Pancreas (tissue), 10 donors: Measurements from ENCODE around the gene ACVR2B. TPM values are rescaled to one million over a fixed set of nuclear protein-coding genes. Genes with fewer than 3 reads are reported as not detected.

Experiments
- ATAC-seq, 4 donors: fragments of 200-7000 bp; cut with Tn5 transposase; one replicate each; pipeline versions ENCODE4 v1.8.0 to v1.9.1; 2020; ENCODE audit warnings: mild to moderate bottlenecking in 4 of 4, moderate library complexity in 4 of 4
- DNase-seq, 6 donors: peaks; one replicate each; pipeline ENCODE4 v3.0.0-alpha.2; 2020
- FAIRE-seq: peaks from 2 replicates; lab custom pipeline; 2012; peaks lifted over from hg19 to GRCh38; lab: Jason Lieb, UNC
- H3K27ac ChIP-seq, 4 donors: fragments of 200-600 bp; sonication (generic); 1 replicate in 3 of 4; 2 replicates in 1 of 4; pipeline versions ENCODE4 v1.5.0 to v1.8.0; 2020
- H3K27me3 ChIP-seq, 4 donors: fragments of 200-600 bp; one replicate each; pipeline ENCODE4 v1.8.0; 2021
- H3K36me3 ChIP-seq, 3 donors: fragments of 200-600 bp; sonication (generic) in 1 of 3; one replicate each; pipeline versions ENCODE4 v1.5.0 to v1.8.0; 2020 to 2021
- H3K4me1 ChIP-seq, 3 donors: fragments of 200-600 bp; one replicate each; pipeline ENCODE4 v1.8.0; 2021
- H3K4me3 ChIP-seq, 4 donors: fragments of 200-600 bp; sonication (generic) in 2 of 4; one replicate each; pipeline versions ENCODE4 v1.5.0 to v1.8.0; 2020 to 2021
- H3K9me3 ChIP-seq, 4 donors: fragments of 200-600 bp; one replicate each; pipeline ENCODE4 v1.8.0; 2021
- WGBS, 2 donors: extraction: QIAGEN DNeasy Blood & Tissue Kit; methylation state at CpG; one replicate each; pipeline ENCODE4 v1.1.7; 2013; 5-methylcytosine and 5-hydroxymethylcytosine counted together
- intact Hi-C, 3 donors: fragments of 100-400 bp; cut with DNase I; formaldehyde crosslinking; loops; one replicate each; pipeline versions ENCODE4 v1.11.1 to v1.14.2; 2022
- polyA plus RNA-seq, 2 donors: library from polyadenylated mRNA; stranded (reverse); fragments of 200-250 nt; gene quantifications; one replicate each; pipeline ENCODE4 v1.2.3, GENCODE V29; 2013
- total RNA-seq, 6 donors: library from RNA; stranded (reverse); fragmentation: NEBNext Ultra II Directional in 4 of 6; extraction: Animal tissue kit (Norgen Biotek cat#: 25700) in 4 of 6; gene quantifications; one replicate each; pipeline versions ENCODE4 v1.2.1 to v1.2.4, GENCODE V29; 2021 to 2023
- TF ChIP-seq, protein P1 (sequence below), 4 donors: fragments of 200-600 bp; sonication (generic) in 3 of 4; IDR thresholded peaks; one replicate each; pipeline versions ENCODE4 v1.5.0 to v1.8.0; 2021; ENCODE audit warnings: antibody characterized with exemption in 4 of 4
- donor health status: healthy with polysubstance abuse.
- donor health status: DM: no; HTN: no; CAD: no; lungs with moderate emphysema.
- donor health status: DM: no; HTN: no; CAD: no.
- donor health status: control.
- donor health status: control.
- donor health status: Bipolar disorder and iron deficiency.
- donor health status: DM: yes; HTN: yes; CAD: no.
- donor health status: DM: no; HTN: no; CAD: no.
- donor health status: DM: no; HTN: no; CAD: no.
- donor health status: DM: yes; HTN: yes; CAD: no.

ACVR2B gene
- total and polyA plus RNA-seq, 8 donors, result 1.3 to 10.9 (median 5.1) TPM

DNA sequence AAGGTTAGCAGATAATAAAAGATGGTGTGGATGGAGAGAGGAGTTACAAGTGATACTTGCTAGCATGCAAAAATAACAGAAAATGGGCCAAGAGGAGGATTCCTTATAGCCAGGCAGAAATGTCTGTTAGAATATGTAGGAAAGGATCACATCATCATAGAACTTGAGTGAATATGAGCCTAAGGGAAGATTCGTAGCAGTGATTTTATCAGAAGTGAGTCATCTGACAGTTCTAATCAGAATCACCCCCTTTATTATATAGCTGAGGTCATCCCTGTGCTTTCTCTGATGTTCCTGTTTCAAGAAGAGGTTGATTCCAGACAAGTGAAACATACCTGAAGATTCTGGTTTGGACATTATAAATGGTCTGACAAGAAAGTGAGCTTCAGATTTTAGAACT is 65.3 kb downstream of the ACVR2B start:
- Histone ChIP-seq H3K27me3 (no peaks in the 10 kb centered on the region), H3K4me3 (no peak overlapping the region), H3K4me1 (no peaks in the 10 kb centered on the region), H3K9me3 (no peaks in the 10 kb centered on the region), H3K36me3 (peaks cover 0 to 13% (median 0%) of the 10 kb centered on the region in 3 donors), H3K27ac (no peak overlapping the region)
- intact Hi-C loops, result no loop called here
- FAIRE-seq, result no peak
- WGBS, 2 donors, result 74 to 79% methylated on average over 1 of the region's 1 CpG
- DNase-seq, result no peak
- ATAC-seq, result no peak
- TF ChIP-seq, protein P1, sequence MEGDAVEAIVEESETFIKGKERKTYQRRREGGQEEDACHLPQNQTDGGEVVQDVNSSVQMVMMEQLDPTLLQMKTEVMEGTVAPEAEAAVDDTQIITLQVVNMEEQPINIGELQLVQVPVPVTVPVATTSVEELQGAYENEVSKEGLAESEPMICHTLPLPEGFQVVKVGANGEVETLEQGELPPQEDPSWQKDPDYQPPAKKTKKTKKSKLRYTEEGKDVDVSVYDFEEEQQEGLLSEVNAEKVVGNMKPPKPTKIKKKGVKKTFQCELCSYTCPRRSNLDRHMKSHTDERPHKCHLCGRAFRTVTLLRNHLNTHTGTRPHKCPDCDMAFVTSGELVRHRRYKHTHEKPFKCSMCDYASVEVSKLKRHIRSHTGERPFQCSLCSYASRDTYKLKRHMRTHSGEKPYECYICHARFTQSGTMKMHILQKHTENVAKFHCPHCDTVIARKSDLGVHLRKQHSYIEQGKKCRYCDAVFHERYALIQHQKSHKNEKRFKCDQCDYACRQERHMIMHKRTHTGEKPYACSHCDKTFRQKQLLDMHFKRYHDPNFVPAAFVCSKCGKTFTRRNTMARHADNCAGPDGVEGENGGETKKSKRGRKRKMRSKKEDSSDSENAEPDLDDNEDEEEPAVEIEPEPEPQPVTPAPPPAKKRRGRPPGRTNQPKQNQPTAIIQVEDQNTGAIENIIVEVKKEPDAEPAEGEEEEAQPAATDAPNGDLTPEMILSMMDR (IDR thresholded peaks at IDR 0.05), result no peak

DNA sequence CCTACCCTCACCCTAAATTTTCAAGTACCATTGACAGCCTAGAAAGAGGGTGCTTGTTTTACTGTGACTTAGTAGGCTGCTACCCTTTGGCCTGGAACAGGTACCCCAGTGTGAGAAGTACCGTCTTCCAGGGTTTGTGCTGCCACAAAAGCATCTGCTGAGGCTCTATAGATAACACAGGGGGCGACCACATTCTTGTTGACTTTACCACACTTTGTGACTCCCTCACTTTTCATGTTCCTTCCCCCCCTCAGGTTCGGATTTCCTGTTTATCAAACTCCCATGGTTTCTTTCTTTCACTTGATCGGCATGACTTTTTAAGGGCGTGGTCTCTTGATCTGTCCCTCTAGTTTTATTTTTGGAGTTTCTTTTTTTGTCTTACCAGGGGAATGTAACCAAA is 66.0 kb downstream of the ACVR2B start:
- no peak for FAIRE-seq
- H3K9me3 ChIP-seq, result no peaks in the 10 kb centered on the region
- 60 to 61% methylated on average over 5 of the region's 5 CpGs for WGBS, 2 donors
- no peaks in the 10 kb centered on the region for H3K4me1 ChIP-seq
- no peak for DNase-seq
- intact Hi-C loops, result loop anchor here in 2 of 3 donors (5.0 to 10.0 kb wide), 4 partner anchors 123 to 475 kb away; no protein-coding TSS in a partner anchor
- H3K27ac ChIP-seq, result no peak overlapping the region
- TF ChIP-seq, protein P1 (IDR thresholded peaks at IDR 0.05), result no peak
- H3K4me3 ChIP-seq, result no peak overlapping the region
- ATAC-seq, result no peak
- no peaks in the 10 kb centered on the region for H3K27me3 ChIP-seq
- H3K36me3 ChIP-seq, result peaks cover 0 to 16% (median 0%) of the 10 kb centered on the region in 3 donors

DNA sequence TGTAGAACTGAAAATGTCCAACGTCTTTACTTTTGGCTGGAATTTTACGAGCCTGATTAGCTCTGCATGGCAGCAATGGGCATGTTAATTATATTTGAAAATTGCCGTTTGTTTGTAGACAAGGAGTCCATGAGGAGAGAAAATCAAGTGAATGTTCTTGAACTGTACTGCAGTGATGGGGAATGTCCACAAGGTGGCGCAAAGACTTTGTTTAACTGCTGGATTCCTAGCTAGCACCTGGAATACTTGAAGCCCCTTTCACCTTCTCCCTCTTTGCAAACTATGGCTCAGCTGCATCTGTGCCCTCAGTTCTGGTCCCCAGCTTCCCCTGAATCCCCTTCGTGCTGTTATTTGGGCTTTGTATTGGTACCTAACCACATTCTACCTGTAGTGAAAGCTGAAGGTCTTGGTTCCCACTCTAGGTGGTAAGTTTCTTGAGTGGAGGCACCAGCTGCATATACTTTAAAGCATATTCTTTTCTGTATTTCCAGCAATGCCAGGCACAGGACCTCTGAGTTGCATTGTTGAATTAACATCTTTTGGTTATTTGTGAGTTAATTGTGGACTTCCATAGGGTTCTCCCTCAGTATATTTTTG is 67.8 kb downstream of the ACVR2B start:
- DNase-seq, result peak in 4 of 6 donors; percentile 21 to 73 (median 44)
- no peak for FAIRE-seq
- WGBS, 2 donors, result 1 to 3% methylated on average over 5 of the region's 5 CpGs

DNA sequence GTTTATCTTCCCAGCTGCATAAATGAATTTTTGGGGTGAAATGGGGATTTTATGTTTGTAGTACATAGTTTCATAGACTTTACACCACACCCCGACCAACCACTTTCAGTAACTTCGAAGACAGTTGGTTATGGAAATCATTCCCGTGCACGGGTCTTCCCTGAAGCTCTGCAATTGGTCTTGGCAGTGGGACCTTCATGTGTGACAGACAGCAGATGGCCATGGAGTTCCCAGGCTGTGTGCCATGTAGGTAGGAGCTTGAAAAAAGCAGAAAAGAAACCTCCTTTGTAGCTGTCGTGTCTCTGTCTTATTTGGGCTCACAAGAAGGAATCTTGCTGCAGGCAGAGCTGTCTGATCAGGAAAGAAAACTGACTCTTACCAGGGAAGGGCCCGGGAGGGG is 68.3 kb downstream of the ACVR2B start:
- Histone ChIP-seq H3K36me3 (peaks cover 0 to 16% (median 0%) of the 10 kb centered on the region in 3 donors), H3K27ac (no peak overlapping the region), H3K4me1 (no peaks in the 10 kb centered on the region), H3K4me3 (no peak overlapping the region), H3K27me3 (no peaks in the 10 kb centered on the region), H3K9me3 (no peaks in the 10 kb centered on the region)
- FAIRE-seq (no peak), ATAC-seq (no peak), DNase-seq (no peak)
- 87 to 92% methylated on average over 6 of the region's 6 CpGs for WGBS, 2 donors
- TF ChIP-seq, protein P1 (IDR thresholded peaks at IDR 0.05), result no peak
- intact Hi-C loops, result loop anchor here in 2 of 3 donors (5.0 to 10.0 kb wide), 4 partner anchors 120 to 473 kb away; no protein-coding TSS in a partner anchor

More for the DNA sequence above, 67.8 kb downstream of the ACVR2B start:
- Histone ChIP-seq H3K27ac (no peak overlapping the region), H3K4me1 (no peaks in the 10 kb centered on the region), H3K27me3 (no peaks in the 10 kb centered on the region), H3K36me3 (peaks cover 0 to 16% (median 0%) of the 10 kb centered on the region in 3 donors), H3K4me3 (no peak overlapping the region), H3K9me3 (no peaks in the 10 kb centered on the region)
- ATAC-seq, result peak in 3 of 4 donors; percentile 77 to 88 (median 78)
- intact Hi-C loops, result loop anchor here in 2 of 3 donors (5.0 to 10.0 kb wide), 4 partner anchors 121 to 473 kb away; no protein-coding TSS in a partner anchor
- TF ChIP-seq, protein P1 (IDR thresholded peaks at IDR 0.05), result peak; percentile 75 to 91 (median 84)
